Measurements from ENCODE around the gene H1-8.

Gene H1-8

DNA sequence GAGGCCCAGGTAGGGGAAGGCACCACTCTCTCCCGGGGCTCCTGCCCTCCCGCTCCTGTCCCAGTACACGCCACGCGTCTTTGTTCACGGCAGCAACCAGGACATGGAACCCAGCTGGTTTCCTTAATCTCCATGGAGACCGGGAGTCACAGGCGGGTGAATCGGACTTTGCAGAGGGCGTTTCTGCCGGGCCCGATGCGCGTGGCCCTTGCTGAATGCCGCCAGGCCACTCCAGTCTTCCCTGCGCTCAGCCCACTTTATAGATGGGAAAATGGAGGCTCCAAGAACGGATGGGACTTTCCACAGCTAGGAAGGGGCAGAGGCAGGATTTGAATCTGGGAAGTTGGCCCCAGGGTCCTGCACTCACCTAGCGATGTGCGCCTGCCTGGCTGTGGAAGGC lies 56.1 kb downstream of the H1-8 start:
- H3K4me1 ChIP-seq (ENCODE audit: control insufficient read depth in 1 of 2, insufficient read depth in 1 of 2, low read depth in 1 of 2, low read length in 1 of 2) = peaks cover 17% of the 10 kb centered on the region in 2 experiments
- H3K36me3 ChIP-seq = no peaks in the 10 kb centered on the region
- H3K27ac ChIP-seq = no peak overlapping the region
- peaks cover 40% of the 10 kb centered on the region for H3K27me3 ChIP-seq
- TF ChIP-seq, protein P1, sequence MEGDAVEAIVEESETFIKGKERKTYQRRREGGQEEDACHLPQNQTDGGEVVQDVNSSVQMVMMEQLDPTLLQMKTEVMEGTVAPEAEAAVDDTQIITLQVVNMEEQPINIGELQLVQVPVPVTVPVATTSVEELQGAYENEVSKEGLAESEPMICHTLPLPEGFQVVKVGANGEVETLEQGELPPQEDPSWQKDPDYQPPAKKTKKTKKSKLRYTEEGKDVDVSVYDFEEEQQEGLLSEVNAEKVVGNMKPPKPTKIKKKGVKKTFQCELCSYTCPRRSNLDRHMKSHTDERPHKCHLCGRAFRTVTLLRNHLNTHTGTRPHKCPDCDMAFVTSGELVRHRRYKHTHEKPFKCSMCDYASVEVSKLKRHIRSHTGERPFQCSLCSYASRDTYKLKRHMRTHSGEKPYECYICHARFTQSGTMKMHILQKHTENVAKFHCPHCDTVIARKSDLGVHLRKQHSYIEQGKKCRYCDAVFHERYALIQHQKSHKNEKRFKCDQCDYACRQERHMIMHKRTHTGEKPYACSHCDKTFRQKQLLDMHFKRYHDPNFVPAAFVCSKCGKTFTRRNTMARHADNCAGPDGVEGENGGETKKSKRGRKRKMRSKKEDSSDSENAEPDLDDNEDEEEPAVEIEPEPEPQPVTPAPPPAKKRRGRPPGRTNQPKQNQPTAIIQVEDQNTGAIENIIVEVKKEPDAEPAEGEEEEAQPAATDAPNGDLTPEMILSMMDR (IDR thresholded peaks at IDR 0.05) = no peak
- H3K9me3 ChIP-seq = no peaks in the 10 kb centered on the region
- H3K4me3 ChIP-seq (ENCODE audit: low read depth in 1 of 2, low read length in 1 of 2) = no peak overlapping the region

- Histone ChIP-seq H3K4me1 (ENCODE audit: control insufficient read depth in 1 of 2, insufficient read depth in 1 of 2, low read depth in 1 of 2, low read length in 1 of 2) (peaks cover 14 to 15% of the 10 kb centered on the region in 2 experiments), H3K9me3 (no peaks in the 10 kb centered on the region), H3K27ac (no peak overlapping the region), H3K27me3 (peaks cover 40% of the 10 kb centered on the region), H3K36me3 (no peaks in the 10 kb centered on the region), H3K4me3 (ENCODE audit: low read depth in 1 of 2, low read length in 1 of 2) (no peak overlapping the region)
- TF ChIP-seq, protein P1 (IDR thresholded peaks at IDR 0.05) = no peak
These were observed 56.6 kb downstream of the H1-8 start for GRCh38 chr3:129599607-129600006.

- Histone ChIP-seq H3K36me3 (no peaks in the 10 kb centered on the region), H3K27me3 (peaks cover 47% of the 10 kb centered on the region), H3K9me3 (no peaks in the 10 kb centered on the region), H3K4me1 (ENCODE audit: control insufficient read depth in 1 of 2, insufficient read depth in 1 of 2, low read depth in 1 of 2, low read length in 1 of 2) (peaks cover 16 to 19% of the 10 kb centered on the region in 2 experiments), H3K4me3 (ENCODE audit: low read depth in 1 of 2, low read length in 1 of 2) (no peak overlapping the region), H3K27ac (no peak overlapping the region)
- TF ChIP-seq, protein P1 (IDR thresholded peaks at IDR 0.05) = no peak
These were observed 57.4 kb downstream of the H1-8 start for GRCh38 chr3:129600348-129600747.
